T47D (cell line): ENCODE measurements around the gene PTPN4.
"Not testable (repeated sequence)": the region's sequence is repeated elsewhere in the genome, so short reads cannot be mapped to it uniquely, and the experiment has no call there.

Experiments used
- DNase-seq, 2 experiments: peaks; one replicate each; pipeline versions ENCODE4 v3.0.0 to v3.0.0-alpha.2; 2011 to 2012; ENCODE audit warnings: low read depth in 1 of 2, low spot score in 1 of 2
- JUND ChIP-seq: IDR thresholded peaks from 2 replicates; pipeline ENCODE4 v1.6.1; 2012; ENCODE audit warnings: low read depth
- in situ Hi-C: cut with HindIII; loops from 2 replicates; pipeline ENCODE4 v1.10.0; 2016; ENCODE audit warnings: low sequenced_read_pairs, low pct_unique_long_range_greater_than_20kb

The PTPN4 gene

DNA sequence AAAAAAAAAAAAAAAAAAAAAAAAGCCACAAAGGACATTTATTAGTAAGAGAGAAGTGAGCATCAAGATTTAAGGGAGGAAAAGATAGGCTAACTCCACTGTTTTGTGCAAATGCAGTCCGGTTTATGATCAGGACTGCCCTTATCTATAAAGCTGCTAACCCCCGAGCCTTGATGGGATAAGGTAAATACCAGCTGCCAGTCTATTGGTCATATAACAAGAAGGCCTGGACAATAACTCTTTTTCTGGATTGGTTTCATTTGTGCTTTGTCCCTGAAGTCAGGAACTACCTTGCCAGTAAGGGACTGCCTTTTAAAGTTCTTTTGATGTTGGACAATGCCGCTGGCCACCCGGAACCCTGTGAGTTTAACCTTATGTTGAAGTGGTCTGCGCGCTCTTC, 15.4 kb downstream of the PTPN4 start:
- TF ChIP-seq JUND, result no peak
- in situ Hi-C loops, result no loop called here
- no peak for DNase-seq

DNA sequence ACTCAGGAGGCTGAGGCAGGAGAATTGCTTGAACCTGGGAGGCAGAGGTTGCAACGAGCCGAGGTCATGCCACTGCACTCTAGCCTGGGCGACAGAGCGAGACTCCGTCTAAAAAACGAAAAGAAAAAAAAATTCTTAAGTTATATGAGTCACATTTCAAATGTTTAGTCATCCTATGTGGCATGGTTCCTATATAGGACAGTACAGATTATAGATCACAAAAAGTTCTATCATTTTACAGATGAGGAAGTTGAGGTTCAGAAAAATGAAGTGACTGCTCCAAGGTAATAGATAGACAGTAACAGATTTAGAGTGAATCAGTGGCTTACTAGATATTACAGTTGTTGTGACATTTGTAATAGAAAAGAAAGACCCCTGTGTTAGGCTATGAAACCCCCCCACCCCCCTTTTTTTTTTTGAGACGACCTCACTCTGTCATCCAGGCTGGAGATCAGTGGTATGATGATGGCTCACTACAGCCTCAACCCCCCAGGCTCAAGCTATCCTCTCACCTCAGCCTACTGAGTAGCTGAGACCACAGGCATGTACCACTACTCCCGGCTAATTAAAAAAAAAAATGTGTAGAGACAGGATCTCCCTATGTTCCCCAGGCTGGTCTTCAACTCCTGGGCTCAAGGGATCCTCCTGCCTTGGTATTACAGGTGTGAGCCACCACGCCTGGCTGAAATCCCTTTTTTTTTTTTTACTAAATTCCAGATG, 22.7 kb downstream of the PTPN4 start:
- in situ Hi-C loops, result no loop called here
- DNase-seq, result no peak
- TF ChIP-seq JUND, result no peak

DNA sequence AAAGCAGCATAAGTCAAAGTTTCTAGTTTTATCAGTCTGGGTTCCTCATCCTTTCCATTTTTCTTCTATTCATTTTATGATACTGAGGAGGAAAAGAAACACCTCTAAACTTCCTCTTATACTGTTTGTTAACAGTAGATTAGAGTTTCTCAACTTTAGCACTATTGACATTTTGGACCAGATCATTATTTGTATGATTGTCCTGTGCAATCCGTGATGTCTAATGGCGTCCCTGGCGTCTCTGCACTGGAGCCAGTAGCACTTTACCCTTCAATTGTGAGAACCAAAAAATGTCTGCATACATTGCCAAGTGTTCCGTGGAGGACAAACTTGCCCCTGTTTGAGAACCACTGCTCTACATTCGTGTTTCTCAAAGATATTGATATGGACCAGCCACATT, 25.2 kb downstream of the PTPN4 start:
- in situ Hi-C loops, result no loop called here
- no peak for DNase-seq
- TF ChIP-seq JUND, result no peak

DNA sequence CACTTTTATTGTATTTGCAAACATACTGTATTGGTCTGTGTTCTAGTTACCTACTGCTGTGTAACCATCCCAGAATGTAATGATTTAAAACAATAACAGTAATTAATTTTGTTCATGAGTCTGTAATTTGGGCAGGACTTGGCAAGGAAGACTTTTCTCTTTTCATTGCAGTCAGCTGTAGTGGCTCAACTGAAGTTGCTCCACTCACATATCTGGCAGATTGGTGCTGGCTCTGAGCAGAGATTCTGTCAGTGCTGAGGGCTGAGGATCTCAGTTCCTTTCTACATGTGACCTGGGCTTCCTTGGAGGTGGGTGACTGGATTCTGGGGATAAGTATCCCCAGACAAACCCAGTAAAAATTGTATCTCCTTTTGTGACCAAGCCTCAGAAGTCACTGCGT, 26.6 kb downstream of the PTPN4 start:
- TF ChIP-seq JUND, result no peak
- in situ Hi-C loops, result no loop called here
- no peak for DNase-seq

DNA sequence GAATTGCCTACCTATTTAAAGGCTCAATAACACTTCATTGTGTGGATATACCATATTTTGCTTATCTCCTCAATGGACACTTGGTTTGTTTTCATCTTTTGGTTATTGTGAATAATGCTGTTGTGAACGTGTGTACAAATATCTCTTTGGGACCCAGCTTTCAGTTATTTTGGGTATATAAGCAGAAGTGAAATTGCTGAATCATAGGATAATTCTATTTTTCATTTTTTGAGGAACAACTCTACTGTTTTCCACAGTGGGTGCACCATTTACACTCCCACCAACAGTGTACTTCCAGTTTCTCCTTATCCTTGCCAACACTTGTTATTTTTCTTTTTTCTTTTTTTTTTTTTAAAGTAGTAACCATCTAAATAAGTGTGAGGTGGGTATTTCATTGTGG, 29.0 kb downstream of the PTPN4 start:
- DNase-seq, result no peak
- in situ Hi-C loops, result no loop called here
- TF ChIP-seq JUND, result no peak

DNA sequence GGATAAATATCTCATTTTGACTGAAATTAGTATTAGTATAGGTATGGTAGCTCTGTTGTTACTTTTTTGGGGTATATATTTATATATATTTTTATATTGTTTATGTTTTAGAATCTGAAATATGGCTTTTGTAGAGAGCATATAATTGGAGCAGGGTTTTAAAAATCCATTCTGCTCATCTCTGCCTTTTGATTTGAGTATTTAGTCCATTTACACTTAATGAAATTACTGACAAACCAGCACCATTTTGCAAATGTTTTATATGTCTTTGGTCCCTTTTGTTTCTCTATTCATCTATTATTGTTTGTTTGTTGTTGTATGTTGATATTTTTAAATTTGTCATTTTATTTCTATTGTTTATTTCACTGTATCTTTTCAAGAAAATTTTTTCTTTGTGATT, 30.7 kb downstream of the PTPN4 start:
- in situ Hi-C loops, result no loop called here
- no peak for TF ChIP-seq JUND
- DNase-seq, result no peak

DNA sequence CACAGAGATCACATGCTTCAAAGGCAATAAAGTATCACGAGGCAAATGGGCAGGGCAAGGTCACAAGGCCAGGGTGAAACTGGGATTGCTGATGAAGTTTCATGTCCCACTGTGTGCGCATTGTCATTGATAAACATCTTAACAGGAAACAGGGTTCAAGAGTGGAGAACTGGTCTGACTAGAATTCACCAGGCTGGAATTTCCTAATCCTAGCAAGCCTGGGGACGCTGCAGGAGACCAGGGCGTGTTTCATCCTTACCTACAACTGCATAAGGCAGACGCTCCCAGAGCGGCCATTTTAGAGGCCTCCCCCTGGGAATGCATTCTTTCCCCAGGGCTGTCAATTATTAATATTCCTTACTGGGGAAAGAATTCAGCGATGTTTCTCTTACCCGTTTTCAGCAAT, 33.2 kb downstream of the PTPN4 start:
- no peak for TF ChIP-seq JUND
- DNase-seq, result no peak
- in situ Hi-C loops, result no loop called here

DNA sequence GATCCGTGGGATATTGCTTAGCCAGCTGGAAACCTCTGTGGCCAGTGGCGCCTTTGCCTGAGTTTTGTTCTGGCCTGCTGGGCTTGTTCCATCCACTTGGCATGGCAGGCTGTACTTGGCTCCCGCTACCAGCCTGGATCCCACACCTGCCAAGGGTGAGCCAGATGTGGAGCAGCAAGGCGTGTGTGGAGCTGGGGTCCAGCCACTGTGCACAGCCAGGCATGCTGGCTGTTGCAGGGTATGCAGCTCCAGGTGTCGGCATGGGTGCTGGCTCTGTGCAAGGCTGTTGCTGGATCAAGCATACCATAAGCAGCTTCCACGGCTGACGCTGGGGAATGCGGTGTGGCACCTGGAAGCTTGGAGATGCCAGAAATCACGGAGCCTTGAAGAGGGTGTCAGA, 34.5 kb downstream of the PTPN4 start:
- DNase-seq, result no peak
- no peak for TF ChIP-seq JUND
- in situ Hi-C loops, result no loop called here

DNA sequence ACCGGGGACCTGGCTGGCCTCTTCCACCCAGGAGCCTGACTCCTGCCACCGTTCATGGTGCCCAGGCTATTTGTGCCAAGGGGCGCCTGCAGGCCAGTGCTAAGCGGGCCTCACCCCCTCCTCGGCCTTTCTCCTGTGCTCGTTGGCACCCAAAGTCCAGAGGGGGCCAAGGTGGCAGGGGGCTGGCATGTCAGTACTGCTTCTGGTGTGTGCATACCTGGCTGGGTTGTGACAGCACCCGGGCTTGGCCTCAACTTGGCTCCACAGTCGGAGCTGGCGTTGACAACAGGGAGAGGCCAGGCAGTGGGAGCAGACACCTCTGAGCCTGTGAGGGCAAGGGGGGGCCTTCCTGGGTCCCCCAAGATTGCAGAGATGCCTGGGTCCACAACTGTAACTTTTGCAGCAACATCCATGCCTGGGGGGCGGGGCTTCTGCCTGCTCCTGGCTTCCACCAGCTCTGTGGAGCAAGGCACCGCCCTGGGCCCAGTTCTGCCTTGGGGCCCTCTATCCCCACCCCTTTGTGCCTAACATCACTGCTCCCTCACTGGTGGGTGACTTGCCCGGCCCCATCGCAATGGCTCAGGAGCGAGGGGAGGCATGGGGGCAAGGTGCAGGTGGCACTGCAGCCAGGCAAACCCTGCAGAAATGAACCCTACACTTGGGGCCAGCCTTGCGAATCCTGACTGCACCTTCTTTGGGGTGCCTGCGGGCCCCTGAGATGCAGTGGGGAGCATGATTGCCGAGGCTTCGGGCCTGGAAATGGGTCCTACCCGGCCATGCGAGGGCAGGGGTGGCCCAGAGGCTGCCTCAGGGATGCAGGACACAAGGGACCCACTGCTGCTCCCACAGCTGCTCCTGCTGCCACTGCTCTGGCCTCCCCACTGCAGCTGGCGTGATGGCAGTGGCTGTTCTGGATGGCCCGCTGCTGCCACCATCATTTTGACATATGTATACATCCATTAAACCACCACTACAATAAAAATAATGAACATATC, 35.9 kb downstream of the PTPN4 start:
- DNase-seq, result no peak
- in situ Hi-C loops, result no loop called here
- no peak for TF ChIP-seq JUND

DNA sequence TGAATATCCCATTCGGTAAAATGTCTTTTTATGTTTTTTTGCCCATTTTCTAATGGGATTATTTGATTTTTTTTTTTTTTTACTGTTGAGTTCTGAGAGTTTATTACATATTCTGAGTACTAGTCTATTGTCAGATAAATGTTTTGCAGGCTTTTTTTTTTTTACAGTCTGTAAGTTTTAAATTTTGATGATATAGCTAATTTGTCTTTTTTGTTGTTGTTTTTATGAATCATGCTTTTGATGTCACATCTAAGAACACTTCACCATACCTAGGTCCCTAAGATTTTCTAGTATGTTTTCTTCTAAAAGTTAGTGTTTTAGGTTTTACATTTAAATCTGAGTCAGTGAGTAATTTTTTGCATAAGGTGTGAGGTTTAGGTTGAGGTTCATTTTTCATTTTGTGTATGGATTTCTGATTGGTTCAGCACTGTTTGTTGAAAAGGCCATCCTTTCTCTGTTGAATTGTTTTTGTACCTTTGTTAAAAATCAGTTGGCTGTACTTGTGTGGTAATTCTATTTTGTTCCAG, 40.7 kb downstream of the PTPN4 start:
- in situ Hi-C loops, result no loop called here
- DNase-seq, result no peak
- no peak for TF ChIP-seq JUND

DNA sequence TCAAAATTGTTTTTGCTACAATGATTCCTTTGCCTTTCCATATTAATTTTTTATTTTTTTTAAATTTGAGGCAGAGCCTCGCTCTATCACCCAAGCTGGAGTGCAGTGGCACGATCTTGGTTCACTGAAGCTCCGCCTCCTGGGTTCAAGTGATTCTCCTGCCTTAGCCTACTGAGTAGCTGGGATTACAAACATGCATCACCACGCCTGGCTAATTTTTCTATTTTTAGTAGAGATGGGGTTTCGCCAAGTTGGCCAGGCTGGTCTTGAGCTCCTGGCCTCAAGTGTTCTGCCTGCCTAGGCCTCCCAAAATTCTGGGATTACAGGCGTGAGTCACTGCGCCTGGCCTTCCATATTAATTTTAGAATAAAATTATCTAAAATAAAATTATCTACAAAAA, 41.3 kb downstream of the PTPN4 start:
- in situ Hi-C loops, result no loop called here
- TF ChIP-seq JUND, result no peak
- no peak for DNase-seq

DNA sequence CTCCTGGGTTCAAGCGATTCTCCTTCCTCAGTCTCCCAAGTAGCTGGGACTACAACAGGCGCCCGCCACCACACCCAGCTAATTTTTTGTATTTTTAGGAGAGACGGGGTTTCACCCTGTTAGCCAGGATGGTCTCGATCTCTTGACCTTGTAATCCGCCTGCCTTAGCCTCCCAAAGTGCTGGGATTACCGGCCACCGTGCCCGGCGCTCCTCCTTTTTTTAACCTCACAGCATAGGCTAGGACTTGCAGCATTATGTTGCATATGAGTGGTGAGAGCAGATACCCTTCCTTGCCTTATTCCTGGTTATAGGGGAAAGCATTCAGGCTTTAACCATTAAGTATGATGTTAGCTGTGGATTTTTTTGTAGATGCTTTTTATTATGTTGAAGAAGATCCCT, 42.3 kb downstream of the PTPN4 start:
- DNase-seq, in situ Hi-C loops: not testable (repeated sequence)

DNA sequence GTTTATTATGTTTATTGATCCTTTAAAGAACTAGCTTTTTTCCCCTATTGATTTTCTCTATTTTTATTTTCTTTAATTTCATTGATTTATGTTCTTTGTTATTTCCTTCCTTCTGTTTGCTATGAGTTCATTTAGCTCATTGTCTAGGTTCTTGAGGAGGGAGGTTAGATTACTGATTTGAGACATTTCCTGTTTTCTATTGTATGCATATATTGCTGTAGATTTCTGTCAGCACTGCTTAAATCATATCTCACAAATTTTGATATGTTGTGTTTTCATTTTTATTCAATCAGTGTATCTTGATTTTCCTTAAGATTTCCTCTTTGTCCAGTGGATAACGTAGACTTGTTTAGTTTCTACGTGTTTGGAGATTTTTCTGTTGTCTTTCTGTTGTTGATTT, 43.4 kb downstream of the PTPN4 start:
- DNase-seq, result no peak
- in situ Hi-C loops, result no loop called here
- TF ChIP-seq JUND, result no peak

DNA sequence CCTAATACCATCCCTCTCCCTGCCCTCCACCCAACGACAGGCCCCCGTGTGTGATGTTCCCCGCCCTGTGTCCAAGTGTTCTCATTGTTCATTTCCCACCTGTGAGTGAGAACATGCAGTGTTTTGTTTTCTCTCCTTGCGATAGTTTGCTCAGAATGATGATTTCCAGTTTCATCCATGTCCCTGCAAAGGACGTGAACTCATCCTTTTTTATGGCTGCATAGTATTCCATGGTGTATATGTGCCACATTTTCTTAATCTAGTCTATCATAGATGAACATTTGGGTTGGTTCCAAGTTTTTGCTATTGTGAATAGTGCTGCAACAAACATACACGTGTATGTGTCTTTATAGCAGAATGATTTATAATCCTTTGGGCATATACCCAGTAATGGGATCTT, 44.7 kb downstream of the PTPN4 start:
- DNase-seq, in situ Hi-C loops: not testable (repeated sequence)
